Ovary (tissue), 3 donors: ENCODE measurements around the gene SH3GL2.

ENCODE experiments used
- EP300 ChIP-seq: sonication (generic); formaldehyde crosslinking; IDR thresholded peaks from one replicate; pipeline ENCODE4 v1.6.1; 2017; ENCODE audit warnings: antibody characterized with exemption
- TF ChIP-seq, protein P1 (sequence below), 3 donors: fragments of 450-650 bp in 2 of 3; fragments of 200-600 bp in 1 of 3; IDR thresholded peaks; one replicate each; pipeline versions ENCODE4 v1.5.1 to v1.8.0; 2016 to 2022; ENCODE audit warnings: antibody characterized with exemption in 3 of 3, mild to moderate bottlenecking in 1 of 3
- donor health status: DM: no; HTN: no; CAD: no.

DNA sequence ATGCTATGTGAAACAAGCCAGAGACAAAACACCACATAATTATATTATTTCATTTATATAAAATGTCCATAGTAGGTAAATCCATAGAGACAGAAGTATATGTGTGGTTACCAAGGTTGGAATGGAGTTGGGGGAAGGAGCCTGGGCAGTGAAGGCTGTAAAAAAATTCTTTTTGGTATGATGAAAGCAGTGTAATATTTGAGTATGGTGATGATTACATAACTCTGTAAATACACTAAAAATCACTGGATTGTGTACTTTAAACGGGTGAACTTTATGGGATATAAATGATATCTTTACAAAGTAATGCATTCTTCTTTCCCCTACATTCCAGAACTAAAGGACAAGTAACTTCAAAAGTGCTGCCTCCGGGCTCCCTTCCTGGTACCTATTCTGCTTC, 155.8 kb downstream of the SH3GL2 start:
- TF ChIP-seq EP300: no peak
- TF ChIP-seq, protein P1, sequence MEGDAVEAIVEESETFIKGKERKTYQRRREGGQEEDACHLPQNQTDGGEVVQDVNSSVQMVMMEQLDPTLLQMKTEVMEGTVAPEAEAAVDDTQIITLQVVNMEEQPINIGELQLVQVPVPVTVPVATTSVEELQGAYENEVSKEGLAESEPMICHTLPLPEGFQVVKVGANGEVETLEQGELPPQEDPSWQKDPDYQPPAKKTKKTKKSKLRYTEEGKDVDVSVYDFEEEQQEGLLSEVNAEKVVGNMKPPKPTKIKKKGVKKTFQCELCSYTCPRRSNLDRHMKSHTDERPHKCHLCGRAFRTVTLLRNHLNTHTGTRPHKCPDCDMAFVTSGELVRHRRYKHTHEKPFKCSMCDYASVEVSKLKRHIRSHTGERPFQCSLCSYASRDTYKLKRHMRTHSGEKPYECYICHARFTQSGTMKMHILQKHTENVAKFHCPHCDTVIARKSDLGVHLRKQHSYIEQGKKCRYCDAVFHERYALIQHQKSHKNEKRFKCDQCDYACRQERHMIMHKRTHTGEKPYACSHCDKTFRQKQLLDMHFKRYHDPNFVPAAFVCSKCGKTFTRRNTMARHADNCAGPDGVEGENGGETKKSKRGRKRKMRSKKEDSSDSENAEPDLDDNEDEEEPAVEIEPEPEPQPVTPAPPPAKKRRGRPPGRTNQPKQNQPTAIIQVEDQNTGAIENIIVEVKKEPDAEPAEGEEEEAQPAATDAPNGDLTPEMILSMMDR (IDR thresholded peaks at IDR 0.05): no peak
